Neural progenitor cell (in vitro differentiated cells): ENCODE data around the gene SPAG16.

ENCODE experiments used
- CTCF ChIP-seq: fragments of 200-600 bp; sonication (generic); IDR thresholded peaks from 2 replicates; pipeline ENCODE4 v1.5.1; 2017; ENCODE audit warnings: antibody characterized with exemption, mild to moderate bottlenecking
- EZH2 ChIP-seq: fragments of 200-600 bp; sonication (generic); IDR thresholded peaks from 2 replicates; pipeline ENCODE4 v1.6.1; 2017; ENCODE audit warnings: antibody characterized with exemption, mild to moderate bottlenecking, moderate library complexity
- EZH2phosphoT487 ChIP-seq: fragments of 200-600 bp; sonication (generic); IDR thresholded peaks from 2 replicates; pipeline ENCODE4 v1.6.1; 2017; ENCODE audit warnings: antibody characterized with exemption

GRCh38 chr2:213868526-213868925 is 584.3 kb downstream of the SPAG16 start:
- TF ChIP-seq EZH2phosphoT487 (no peak), CTCF (no peak), EZH2 (no peak)
